ENCODE measurements around the gene FIG4.
"Not testable (repeated sequence)": the region's sequence is repeated elsewhere in the genome, so short reads cannot be mapped to it uniquely, and the experiment has no call there.

The FIG4 gene

GRCh38 chr6:109799129-109799528, 108.0 kb downstream of the FIG4 start:
- DNase-seq (ENCODE audit: low read depth), result no peak

DNA sequence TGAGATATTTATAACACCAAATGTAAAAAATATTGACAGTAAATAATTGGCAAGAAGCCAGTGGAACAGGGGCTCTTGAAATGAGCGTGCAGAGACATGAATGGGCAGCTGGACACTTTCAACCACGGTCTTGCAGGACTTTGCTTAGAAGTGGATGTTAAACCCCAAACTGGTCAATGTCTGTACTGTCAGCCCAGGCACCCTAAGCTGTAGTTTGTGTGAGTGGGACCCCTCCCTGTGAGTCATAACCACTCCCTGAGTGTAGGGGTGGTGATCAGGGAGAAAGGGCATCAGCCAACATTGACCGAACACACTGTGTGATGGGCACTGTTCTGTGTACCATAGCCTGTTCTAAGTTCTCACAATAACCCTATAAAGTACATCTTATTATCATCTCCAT, 108.6 kb downstream of the FIG4 start:
- DNase-seq (ENCODE audit: low read depth), result no peak

GRCh38 chr6:109800771-109801170, 109.7 kb downstream of the FIG4 start:
- DNase-seq (ENCODE audit: low read depth), result no peak

DNA sequence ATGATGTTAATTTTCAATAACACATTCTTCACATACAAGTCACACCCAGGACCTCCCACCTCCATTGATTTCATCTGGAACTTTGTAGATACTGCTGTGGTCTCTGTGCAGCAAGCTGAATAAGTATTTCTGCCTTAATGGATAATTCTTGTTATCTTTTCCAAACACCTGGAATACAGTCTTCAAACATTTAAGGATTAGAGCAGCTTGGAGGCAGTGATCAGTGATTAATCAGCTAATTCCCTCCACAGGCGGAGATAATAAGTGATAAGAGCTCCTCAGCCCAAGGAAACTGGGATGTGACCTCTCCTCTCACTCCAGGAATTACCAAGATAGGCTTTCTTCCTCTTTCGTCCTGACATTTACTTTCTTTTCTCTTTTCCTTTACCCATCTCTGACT, 110.7 kb downstream of the FIG4 start:
- no peak for DNase-seq (ENCODE audit: low read depth)

- no peak for DNase-seq (ENCODE audit: low read depth)
These were observed 112.9 kb downstream of the FIG4 start for GRCh38 chr6:109804020-109804419.

DNA sequence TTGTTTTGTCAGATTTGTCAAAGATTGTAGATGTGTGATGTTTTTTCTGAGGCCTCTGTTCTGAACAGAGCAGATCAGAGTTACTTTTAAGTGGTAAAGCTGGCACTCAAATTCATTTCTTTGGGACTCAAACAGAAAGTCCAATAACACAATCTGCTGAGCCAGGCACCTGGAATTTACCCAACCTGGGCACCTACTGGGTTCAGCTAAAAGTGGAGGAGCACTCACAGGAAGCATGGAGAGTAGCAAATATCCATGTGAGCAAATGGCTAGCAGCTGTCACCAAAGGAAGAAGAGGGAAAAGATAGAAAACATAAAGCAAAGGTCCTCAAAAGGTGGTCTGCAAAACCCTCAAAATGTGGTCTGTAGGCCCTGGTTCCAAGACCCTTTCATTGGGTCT, 116.8 kb downstream of the FIG4 start:
- DNase-seq (ENCODE audit: low read depth), result no peak

DNA sequence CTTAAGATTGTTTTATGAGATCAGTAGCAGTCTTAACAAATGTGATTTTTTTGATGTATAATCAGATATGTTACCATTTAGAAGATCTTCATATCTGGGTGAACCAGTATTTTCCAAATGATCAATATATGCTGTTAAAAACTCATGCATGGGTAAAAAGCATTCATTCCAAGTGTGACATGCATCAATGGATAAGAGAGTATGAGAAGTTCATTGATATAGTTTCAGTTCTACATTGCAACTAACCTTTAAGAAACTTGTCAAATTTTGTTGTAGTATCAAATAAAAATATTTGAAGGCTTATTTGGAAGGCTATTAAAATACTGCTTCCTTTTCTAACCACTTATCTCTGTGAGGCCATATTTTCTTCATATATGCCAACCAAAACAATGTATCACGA, 117.7 kb downstream of the FIG4 start:
- no peak for DNase-seq (ENCODE audit: low read depth)

DNA sequence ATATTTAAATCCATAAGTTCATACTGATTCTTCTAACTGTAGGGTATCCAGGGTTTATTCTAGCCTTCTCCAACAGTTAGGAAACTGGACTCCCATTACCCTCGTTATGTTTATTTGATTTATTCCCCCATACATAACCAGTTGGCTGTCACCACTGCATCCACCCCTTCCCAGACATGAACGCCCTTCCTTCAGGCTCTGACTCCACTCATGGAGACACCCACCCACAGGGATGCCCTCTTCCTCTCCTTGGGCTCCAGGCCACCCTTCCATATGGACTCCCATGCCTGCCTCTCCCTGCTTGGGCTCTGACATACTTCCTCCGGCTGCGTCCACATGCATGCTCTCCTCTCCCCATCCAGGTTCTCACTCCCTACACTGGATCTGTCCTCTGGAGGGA, 124.0 kb downstream of the FIG4 start:
- no peak for DNase-seq (ENCODE audit: low read depth)

DNA sequence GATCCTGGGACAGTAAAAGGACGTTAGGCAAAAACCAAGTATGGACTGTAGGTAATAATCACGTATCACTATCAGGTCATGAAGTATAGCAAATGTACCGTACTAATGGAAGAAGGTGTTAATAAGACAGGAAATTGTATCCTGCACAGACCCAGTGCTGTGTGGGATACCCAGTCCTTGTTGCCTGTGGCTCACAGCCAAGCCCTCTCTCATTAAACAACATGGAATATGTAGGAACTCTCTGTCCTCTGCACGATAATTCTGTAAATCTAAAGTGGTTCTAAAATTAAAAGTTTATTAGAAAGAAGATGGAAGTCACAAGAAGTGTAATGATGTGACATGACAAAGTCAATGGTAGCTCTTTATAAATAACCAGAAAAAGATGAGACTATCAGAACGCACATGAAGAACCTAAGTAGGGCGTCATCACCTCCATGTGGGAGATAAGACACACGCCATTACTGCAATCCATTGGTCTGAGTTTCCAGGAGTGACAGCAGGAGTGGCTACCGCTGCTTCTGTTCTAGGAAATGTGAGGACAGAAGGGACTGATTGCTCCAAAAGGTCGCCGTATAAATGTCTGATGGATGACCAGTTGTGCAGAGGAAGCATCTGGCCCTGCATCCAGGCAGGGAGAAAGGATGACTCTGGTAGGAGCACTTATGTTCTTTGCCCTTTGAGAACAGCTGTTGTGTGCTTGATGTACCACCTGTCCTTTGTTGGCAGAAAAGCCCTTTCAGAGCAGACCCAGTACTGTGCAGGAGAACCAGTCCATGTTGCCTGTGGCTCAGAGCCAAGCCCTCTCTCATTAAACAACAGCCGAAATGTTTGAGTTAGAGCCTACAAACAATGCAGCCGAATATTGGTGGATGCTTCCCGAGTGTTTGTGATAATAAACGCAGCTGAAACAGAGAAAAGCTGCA, 125.6 kb downstream of the FIG4 start:
- DNase-seq (ENCODE audit: low read depth), result no peak

DNA sequence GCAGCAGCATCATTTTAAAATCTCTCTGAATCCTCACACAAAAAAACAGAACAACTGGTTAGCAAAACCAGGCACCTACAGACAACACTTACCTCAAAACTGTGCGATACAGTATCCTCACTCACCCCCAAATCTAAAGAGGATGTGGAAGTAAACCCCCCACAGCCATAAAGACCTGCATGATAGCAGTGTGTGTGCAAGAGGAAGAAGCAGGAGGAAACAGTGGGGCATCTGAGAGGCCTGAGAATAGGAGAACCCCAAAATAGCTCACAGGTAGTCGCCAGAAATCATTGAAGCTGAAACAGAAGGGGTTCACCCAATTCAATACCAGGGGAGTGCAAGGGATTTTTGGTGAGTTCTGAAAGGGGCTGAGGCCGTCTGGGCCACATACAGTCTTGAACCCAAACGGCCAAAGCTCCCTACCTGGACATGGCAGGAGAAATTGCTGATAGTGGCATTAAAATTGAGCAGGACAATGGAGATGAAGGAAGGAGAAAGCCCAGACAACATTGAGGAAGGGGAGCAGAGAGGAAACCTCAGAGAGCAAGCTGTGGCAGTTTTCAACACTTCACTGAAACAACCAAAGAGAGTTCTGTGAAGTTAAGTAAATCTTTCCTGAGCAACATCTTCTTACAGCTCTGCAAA, 129.7 kb downstream of the FIG4 start:
- no peak for DNase-seq (ENCODE audit: low read depth)

DNA sequence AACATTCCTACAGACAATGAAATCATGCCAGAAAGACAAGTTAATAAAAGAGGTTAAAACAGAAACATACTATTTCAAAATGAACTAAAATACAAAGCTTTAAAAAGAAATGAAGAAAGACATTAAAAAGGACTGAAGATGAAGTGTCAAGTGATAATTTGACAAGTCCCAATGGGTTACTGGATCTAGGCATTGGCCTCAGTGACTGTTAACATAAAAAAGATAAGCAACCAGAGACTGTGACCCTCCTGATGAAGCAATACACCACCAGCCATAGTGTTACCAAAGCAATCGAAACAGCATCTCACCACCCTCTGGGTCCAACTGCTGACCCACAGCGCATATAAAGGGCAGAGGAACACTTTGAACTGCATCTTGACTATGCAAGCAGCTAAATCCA, 130.3 kb downstream of the FIG4 start:
- no peak for DNase-seq (ENCODE audit: low read depth)

GRCh38 chr6:109824105-109824504, 133.0 kb downstream of the FIG4 start:
- DNase-seq (ENCODE audit: low read depth), result no peak

DNA sequence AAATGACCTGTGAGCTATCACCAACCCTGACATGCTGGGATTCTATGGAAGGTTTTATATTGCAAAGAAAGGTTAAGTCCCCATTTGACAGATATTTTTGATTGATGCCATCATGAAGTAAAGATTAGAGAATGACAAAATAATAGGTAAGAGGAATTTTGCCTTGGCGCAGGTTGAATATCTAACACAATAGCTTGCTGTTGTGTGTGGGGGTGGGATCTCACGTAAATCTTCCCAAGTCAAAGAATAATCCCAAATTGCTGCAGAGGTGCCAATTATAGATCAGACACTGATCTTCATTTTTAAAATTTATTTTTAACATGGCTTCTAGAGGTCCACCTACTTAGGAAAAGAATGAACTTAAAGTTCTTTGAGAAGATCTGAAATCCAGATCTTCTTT, 135.5 kb downstream of the FIG4 start:
- DNase-seq (ENCODE audit: low read depth), result no peak

DNA sequence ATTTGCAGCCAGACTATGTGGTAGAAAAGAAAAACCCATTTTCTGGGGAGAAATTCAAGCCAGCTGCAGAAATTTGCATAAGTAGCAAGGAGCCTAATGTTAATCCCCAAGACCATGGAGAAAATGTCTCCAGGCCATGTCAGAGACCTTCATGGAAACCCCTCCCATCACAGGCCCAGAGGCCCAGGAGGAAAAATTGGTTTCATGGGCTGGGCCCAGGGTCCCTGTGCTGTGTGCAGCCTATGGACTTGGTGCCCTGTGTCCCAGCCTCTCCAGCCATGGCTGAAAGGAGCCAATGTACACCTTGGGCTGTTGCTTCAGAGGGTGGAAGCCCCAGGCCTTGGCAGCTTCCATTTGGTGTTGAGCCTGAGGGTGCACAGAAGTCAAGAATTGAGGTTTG, 140.3 kb downstream of the FIG4 start:
- not testable (repeated sequence) for DNase-seq (ENCODE audit: low read depth)

DNA sequence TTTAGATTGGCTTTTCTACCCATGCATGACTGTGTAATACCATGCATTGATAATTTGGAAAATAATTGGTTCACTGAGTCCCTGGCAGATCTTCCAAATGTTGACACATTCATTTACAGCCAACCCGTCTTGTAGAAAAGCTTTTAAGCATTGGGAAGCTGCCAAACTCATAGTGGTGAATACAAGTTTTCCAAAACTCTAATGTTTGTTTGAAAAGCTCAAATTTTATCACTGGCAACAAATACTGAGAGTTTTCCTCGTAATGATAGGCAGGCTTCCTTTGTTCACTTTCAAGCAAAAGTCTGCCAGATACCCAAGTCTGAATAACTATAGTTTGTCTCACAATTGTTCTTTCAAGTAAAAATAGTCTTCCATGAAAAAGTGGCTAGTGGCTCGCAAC, 143.0 kb downstream of the FIG4 start:
- DNase-seq (ENCODE audit: low read depth), result peak; percentile 21

DNA sequence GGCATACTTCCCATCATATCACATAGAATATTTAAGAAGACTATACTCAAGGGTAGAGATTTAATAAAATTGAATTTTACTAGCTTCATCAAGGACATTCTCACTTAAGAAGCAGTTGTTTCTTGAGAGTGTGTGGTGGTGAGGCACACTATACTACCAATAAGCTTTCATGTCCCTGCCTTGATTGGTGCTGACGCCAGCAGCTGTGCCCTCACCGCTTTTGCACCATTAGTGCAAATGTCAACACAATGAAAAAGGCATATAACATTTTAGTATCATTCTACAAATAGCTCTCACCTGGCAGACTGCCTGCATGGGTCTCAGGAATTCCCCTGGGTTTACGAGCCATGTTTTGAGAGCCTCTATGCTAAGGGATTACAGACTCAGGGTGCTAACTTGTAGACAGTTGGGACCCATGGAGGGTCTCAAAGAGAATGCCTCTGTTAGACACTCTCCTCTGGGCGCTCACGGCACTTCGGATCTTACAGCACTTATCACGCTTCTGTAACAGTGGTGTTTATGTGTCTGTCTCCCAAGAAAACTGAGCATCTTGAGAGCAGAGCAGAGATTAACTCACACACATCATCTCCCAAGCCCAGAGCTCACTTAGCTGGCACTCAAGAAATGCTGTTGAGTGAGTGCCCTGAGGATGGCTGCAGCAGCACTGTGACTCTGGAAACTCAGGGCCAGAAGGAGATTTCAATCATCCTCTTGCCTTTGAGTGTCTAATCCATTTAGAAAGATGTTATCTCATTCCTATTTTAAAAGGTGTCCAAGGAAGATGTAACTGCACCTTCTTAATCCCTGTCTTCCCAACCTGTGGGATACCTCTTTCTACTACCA, 143.7 kb downstream of the FIG4 start:
- DNase-seq (ENCODE audit: low read depth), result no peak

- no peak for DNase-seq (ENCODE audit: low read depth)
These were observed 148.9 kb downstream of the FIG4 start for GRCh38 chr6:109840034-109840433.

DNA sequence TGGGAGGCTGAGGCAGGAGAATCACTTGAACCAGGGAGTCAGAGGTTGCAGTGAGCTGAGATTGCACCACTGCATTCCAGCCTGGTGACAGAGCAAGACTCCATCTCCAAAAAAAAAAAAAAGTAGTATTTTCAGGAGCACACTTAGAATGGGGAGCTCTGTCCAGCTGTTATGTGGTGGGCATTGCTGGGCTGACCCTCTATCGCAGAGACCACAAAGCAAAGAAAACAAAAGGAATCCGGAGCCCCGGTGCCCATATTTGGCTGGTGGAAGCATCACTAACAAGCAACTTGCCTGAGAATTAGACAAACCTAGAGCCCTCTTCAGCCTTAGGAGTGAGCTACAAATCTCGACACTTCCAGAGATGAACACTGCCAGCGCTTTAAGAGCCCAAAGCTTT, 149.7 kb downstream of the FIG4 start:
- DNase-seq (ENCODE audit: low read depth), result no peak

GRCh38 chr6:109841869-109842268, 150.8 kb downstream of the FIG4 start:
- no peak for DNase-seq (ENCODE audit: low read depth)

DNA sequence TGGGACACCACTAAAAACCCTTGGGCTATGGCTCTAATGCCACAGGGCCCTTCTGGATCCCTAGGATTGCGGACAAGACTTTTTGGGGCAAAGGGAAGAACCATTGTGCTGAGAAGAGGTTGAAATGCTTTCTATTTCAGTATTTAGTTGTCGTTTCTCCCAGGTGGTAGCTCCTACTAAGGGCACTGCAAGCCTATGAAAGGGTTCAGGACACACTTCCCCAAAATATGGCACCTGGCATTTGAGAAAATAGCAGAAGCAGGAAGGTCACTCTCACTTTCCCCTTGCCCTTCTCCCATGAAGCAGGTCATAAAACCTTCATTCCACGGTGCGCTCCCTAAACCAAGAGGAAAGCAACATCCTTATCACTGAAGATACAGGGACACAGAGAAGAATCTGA, 161.6 kb downstream of the FIG4 start:
- no peak for DNase-seq (ENCODE audit: low read depth)

DNA sequence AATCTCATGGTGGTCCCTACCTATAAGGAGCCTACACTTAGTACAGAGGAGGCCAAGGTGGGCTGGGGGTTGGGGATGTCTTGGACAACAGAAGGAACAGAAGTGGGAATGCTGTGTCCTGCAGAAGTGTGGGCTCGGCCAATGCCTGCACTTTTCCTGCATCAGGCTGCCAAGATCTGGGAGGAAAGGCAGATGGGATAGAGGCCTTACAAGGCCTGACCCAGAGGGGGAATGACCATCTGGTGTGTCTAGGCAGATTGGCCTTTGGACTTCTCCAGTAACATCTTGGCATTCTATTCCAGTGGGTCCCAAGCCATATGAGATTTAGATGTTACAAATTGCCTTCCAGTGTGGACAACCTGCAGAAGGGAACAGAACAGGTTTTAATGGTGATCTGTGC, 162.3 kb downstream of the FIG4 start:
- no peak for DNase-seq (ENCODE audit: low read depth)

- no peak for DNase-seq (ENCODE audit: low read depth)
These were observed 162.9 kb downstream of the FIG4 start for GRCh38 chr6:109853951-109854350.

All from stromal cell of bone marrow (primary cell).